ENCODE results near the gene OR2T27.
"Not testable (repeated sequence)": the region's sequence is repeated elsewhere in the genome, so short reads cannot be mapped to it uniquely, and the experiment has no call there.

OR2T27 gene

DNA sequence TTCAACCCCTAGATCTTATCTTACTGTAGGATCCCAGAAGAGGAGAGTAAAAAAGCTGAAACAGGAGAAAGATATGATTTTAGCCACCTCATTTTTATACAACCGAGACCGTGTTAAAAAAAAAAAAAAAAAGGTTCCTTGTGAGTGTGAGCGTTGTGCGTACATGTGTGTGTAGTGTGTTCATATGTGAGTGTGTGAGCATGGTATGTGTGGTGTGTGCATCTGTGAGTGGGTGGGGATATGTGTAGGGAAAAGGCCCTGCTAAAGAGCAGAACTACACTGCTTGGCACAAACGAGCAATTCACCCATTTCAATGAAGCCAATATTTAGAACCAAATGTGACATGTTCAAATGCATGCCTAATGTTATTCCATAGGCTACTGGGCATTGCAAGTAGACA, 13.7 kb downstream of the OR2T27 start:
- DNase-seq (ENCODE audit: low read depth in 1 of 2, low spot score in 1 of 2), result not testable (repeated sequence)

DNA sequence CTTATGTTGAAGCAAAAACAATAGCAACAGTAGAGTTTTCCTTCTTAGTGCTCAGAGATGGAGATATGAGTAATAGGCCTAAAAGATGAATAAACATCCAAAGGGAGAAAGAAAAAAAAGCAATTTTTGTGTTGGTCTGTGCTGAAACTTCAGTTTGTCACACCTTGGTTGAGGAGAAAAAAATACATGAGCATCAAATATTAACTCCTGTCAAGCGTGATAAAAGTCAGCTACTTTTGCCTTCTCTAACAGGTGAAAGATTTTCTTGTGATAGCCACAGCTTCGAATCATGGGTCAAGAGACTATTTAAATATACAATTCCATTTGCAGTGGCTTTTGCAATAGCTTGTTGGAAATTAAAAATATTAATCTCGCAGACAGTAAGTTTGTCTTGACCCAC, 14.4 kb downstream of the OR2T27 start:
- not testable (repeated sequence) for DNase-seq (ENCODE audit: low read depth in 1 of 2, low spot score in 1 of 2)

DNA sequence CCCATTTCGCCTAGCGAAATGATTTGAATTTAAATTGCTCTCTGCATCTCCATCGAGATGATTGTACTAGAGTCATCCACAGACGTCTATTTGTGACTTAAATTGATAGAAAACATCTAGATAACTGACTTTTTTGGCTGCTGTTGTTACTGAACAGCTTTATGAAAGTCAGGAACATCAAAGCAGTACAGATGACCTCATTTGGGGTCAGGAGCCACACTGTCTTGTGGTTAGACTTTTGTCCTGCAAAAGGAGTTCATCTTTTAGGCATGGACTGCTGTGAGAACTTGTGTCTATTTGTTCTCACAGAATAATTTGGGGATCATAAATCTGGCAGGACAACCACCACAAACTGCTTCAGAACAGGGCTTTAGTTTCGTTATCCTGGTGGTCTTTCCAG, 15.7 kb downstream of the OR2T27 start:
- not testable (repeated sequence) for DNase-seq (ENCODE audit: low read depth in 1 of 2, low spot score in 1 of 2)

DNA sequence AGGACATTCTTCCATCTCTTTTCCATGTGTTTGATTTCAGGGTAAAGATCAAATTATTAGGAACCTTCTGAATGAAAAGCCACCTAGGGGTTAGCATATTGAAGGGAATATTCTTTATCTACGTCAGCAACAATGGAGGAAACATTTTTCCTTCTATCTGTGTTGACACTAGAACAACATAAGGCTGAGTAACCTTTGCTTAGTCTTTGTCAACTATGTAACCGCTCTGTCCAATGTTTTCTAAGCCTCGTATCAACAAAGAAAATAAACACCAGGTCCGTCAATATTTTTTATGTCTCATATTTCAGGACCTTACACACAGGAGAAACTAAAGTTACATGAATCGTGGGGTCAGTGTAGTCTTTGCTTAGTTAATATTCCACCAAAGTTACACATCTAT, 18.7 kb downstream of the OR2T27 start:
- not testable (repeated sequence) for DNase-seq (ENCODE audit: low read depth in 1 of 2, low spot score in 1 of 2)

DNA sequence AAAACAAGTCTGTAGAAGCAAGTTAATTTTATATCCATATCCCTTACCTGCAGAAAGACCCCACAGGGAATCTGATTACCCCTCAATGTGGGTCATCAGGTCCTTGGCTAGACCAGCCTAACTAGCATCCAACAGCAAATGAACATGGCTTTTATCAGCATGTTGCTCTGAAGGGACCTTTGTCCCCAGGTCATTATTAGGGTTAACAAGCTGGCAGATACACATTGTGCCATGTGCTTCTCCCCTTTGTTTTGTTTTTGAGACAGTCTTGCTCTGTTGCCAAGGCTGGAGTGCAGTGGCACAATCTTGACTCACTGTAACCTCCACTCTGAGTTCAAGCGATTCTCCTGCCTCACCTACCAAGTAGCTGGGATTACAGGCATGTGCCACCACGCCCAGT, 20.3 kb downstream of the OR2T27 start, which contains the start of gene OR2T11:
TSS of gene OR2T11 (minus strand) at position 101 of the 400 bp plus-strand sequence. CDS start 7,963 bp downstream, outside the sequence.
- not testable (repeated sequence) for DNase-seq (ENCODE audit: low read depth in 1 of 2, low spot score in 1 of 2)

DNA sequence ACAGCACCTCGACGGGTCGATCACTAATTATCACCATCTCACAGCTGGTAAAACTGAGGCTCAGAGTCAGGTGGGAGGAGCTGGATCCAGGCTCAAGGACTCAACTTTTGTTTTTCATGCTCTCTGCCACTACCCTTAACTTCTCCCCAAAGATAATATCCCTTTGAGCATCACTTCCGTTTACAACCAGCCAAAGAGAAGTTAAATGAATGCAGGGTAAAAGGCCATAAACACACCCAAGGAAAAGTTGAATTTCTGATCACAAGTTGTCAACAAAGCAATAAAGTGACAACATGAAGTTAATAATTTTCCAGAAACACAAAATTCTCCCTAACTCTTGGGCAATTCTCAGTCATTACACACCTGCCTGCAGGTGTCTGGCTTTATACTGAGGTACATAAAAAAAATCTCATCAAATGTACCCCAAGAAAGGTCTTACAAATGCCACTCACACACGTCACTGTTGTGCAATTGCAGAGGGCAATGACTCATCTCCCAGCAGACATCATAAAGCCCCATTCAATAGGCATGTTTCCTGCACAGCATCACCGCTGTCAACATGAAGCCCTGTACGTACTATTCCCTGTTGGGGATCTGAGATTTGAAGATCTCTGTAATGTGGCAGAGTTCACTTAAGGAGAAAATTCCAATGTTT, 23.8 kb downstream of the OR2T27 start:
- no peak for DNase-seq (ENCODE audit: low read depth in 1 of 2, low spot score in 1 of 2)

DNA sequence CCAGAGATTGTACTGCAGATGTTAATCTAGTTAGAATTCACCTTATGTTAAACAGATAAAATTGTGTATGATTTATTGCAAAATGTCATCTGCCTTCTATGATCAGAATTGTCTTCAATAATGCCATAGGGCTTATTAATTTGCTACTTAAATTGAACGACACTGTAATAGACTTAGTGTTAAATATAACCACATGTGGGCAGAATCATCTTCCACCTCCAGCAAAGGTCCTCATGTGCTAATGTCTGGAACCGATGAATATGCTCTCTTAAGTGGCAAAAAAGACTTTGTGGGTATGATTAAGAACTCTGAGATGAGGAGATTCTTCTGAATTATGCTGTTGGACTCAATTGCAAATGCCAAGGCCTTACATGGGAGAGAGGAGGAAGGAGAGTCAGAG, 24.8 kb downstream of the OR2T27 start:
- no peak for DNase-seq (ENCODE audit: low read depth in 1 of 2, low spot score in 1 of 2)

DNA sequence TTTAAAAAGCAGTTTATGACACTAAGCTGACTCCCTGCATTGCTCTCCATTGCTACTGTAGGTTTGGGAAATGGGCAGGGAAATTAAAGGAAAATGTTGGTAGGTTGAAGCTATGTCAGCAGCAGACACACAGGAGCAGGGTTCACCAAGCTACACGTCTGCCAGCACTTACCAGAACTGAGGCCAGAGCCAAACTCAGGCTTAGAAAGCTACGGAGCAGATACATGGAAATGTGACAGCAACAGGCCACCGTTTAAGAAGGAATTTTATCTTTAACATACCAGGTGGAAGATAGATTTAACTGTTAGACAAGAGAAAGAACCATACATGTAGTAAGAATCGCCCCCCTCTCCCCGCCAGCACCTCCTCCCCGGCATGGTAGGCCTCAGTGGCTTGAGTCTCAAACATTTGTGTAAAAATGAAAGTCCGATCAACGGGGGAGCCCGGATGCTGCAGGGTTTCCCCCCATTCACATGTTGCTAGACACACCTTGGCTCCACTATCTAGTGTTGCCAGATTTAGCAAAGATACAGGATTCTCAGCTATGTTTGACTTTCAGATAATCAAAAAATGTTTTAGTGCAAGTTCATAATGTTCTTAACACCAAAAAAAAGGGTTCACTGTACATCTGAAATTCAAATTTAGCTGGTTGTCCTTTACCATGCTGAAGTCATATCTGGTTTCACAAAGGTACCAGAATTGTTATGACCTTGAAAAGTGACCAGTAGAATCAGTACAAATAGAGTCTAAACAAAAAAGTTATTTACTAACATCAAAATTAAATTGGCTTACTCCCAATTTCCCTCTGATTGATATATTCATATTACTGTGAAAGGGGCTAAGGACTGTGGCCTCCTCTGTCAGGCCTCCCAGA, 27.1 kb downstream of the OR2T27 start:
- no peak for DNase-seq (ENCODE audit: low read depth in 1 of 2, low spot score in 1 of 2)

DNA sequence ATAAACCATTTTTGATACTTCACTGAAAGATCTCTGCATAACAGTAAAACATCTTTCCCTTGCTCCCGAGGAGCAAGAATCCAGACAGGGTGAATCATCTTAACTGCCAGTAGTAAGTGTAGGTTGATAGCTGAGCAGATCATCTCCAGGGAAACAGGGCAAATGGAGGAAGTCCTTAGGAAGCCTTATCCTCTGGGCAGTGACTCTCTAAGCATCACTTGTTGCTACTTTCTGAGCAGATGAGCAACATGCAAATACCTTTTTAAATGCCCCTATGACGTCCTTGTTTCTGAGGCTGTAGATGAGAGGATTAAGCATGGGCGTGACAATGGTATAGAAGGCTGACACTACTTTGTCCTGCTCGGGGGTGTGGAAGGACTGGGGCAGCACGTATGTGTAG, 29.4 kb downstream of the OR2T27 start:
- DNase-seq (ENCODE audit: low read depth in 1 of 2, low spot score in 1 of 2), result no peak

DNA sequence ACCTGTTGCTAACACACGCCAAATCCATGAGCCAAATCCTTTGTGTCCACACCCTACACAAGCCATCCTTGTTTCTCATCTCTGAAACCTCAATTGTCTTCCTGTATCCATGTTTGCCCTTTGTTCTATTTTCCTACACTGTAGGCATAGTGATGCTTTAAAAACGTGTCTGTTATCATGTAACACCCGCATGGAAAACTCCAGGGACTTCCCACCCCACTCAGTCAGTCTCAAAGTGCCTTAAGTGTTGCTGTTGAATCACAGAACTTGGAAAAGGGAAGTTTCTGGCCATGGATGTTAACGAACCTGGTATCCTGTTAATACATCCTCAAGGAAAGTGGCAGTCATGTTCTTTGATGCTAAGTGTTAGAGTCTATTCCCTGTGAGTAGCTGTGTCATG, 30.2 kb downstream of the OR2T27 start:
- no peak for DNase-seq (ENCODE audit: low read depth in 1 of 2, low spot score in 1 of 2)

DNA sequence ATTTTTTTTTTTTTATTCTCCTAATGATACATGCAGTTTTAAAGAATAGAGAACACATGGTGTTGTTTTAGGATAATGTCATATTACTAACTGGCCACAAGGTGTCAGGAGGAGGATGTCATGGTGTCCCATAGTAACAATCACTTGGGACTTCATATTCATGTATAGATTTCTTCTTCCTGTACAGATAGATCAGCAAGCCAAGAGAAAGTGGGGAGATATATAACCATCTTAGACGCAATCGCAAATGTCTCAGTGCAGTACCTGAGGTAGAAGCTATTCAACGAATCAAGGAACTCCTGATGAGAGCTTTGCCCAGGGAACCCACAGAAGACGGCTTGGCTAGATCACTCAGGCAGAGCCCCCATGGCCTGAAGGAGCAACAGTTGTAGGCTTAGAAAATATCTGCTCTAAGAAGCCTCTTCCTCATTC, 32.7 kb downstream of the OR2T27 start:
- no peak for DNase-seq (ENCODE audit: low read depth in 1 of 2, low spot score in 1 of 2)

DNA sequence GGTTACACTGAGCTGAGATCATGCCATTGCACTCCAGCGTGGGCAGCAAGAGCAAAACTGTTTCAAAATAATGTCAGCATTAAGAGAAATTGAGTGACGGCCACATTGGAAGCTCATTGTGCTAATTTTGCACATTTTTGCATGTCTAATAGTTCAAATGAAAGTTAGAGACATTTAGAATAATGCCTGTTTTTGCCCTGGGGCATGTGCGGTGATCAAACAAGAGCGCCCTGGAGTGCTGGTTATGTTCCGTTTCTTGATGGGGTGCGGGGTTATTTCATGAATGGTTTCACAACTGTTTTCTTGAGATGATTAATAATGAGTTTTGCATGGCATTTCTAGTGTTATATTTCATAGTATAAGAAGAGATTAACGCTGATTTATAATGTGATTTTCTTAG, 33.6 kb downstream of the OR2T27 start:
- no peak for DNase-seq (ENCODE audit: low read depth in 1 of 2, low spot score in 1 of 2)

DNA sequence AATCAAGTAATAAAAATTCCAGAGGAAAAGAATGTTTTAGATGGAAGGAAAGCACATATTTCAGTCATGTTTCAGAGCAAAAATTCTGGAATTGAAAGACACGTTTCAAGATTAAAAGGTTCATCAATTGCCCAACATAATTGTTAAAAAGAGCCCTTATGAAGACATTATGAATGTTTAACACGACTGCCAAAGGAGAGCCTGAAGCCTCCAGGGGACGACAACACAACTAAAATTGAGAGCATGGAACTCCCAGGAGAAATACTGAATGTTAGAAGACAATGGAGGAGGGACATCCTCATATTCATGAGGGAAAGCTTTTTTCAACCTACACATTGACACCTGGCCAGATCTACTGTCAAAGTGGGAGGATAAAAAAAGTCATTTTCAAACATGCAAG, 36.5 kb downstream of the OR2T27 start:
- peak in 1 of 2 donors; percentile 37 for DNase-seq (ENCODE audit: low read depth in 1 of 2, low spot score in 1 of 2)

DNA sequence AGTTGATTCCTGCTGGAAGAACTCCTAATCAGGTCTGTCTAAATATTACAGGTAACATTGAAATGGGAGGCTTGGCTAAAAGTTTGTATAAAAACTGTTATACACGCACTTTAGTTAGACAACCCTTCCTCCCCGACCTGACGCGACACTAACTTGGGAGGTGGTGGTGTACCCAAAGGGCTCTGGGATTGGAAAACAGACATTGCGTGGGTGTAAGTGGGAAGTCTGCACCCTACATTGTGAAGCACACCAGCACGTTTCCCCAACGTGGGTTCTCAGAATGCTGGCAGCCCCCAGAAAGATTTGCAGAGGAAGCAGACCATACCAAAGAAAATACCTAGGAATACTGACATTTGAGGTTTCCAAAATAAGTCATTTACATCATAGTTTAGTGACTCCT, 37.2 kb downstream of the OR2T27 start:
- no peak for DNase-seq (ENCODE audit: low read depth in 1 of 2, low spot score in 1 of 2)

DNA sequence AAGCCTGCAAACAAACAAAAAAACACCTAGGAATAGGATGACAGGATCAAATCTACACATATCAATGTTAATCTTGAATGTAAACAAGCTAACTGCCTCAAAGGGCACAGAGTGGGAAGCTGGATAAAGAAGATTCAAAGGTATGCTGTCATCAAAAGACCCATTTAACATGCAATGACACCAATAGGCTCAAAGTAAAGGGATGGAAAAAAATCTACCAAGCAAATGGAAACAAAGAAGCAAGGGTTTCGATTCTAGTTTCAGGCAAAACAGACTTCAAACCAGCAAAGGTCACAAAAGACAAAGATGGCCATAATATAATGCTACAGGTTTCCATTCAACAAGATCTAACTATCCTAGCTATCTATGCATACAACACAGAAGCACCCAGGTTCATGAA, 41.6 kb downstream of the OR2T27 start:
- no peak for DNase-seq (ENCODE audit: low read depth in 1 of 2, low spot score in 1 of 2)

DNA sequence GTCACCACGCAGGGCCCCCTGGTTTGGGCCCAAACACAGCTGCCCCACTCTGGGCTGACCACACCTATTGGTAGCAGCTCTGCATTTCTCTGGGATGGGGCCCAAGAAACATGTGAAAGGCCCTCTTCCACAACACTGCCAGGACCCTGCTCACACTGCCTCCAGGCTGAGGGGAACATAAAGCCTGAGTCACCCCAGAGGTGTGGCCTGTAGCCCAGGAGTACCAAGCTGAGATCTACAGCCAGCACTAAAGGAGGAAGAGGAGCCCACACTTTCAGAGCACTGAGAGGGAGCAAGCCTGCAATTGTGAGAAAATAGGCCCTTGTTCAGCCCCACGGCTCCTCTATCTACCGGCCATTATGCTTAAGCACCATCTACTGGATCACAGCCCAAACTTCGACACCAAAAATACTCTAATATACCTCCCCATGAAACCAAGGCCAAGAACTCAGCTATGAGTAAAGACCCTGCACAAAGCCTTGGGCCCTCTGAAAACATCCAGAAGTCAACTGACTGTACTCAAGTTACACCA, 43.4 kb downstream of the OR2T27 start:
- peak in 1 of 2 donors; percentile 4 for DNase-seq (ENCODE audit: low read depth in 1 of 2, low spot score in 1 of 2)

DNA sequence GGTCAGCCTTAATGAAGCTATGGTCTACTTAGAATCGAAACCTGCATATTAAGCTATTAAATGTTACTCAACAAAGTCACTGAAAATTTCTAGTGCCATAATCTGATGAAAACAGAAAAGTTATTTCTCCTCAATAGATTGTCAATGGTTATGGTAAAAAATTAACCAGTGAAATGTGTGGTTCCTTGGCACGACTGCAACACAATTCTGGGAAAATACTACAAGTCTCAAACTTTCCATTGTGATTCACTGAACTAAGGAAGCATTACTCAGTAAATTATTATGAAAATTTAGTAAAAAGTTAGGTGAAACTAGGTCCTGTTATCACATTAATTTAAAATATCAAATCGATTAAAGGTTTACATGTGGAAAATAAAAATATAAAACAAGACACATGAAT, 45.0 kb downstream of the OR2T27 start:
- no peak for DNase-seq (ENCODE audit: low read depth in 1 of 2, low spot score in 1 of 2)
